HepG2 (cell line): ENCODE results near the gene CTBP1. TPM values are rescaled to one million over a fixed set of nuclear protein-coding genes. Genes with fewer than 3 reads are reported as not detected.

Experiments
- HIVEP1 ChIP-seq: sonication (generic); formaldehyde crosslinking; IDR thresholded peaks from 2 replicates; pipeline ENCODE4 v1.4.0; 2020; ENCODE audit warnings: mild to moderate bottlenecking, missing genetic modification reagents
- SIX1 ChIP-seq: sonication (generic); formaldehyde crosslinking; IDR thresholded peaks from 2 replicates; pipeline ENCODE4 v1.4.0; 2020; ENCODE audit warnings: missing genetic modification reagents, borderline replicate concordance
- SRF ChIP-seq: IDR thresholded peaks from 2 replicates; pipeline ENCODE4 v1.6.1; 2011; ENCODE audit warnings: mild to moderate bottlenecking, low read depth, low read length, moderate library complexity
- TGIF2 ChIP-seq: IDR thresholded peaks from 2 replicates; pipeline ENCODE4 v1.6.1; 2016; ENCODE audit warnings: control low read depth, missing compliant biosample characterization
- ZHX2 ChIP-seq, 2 experiments: sonication (generic) in 1 of 2; formaldehyde crosslinking in 1 of 2; IDR thresholded peaks; 2 replicates each; pipeline versions ENCODE4 v1.6.1 to v1.9.0; 2014 to 2022; ENCODE audit warnings: antibody characterized with exemption in 1 of 2, borderline replicate concordance in 1 of 2, inconsistent platforms in 1 of 2, low read depth in 1 of 2, missing genetic modification reagents in 1 of 2
- ZNF576 ChIP-seq: sonication (generic); formaldehyde crosslinking; IDR thresholded peaks from 2 replicates; pipeline ENCODE4 v1.4.0; 2020; ENCODE audit warnings: mild to moderate bottlenecking, missing genetic modification reagents
- polyA plus RNA-seq, 8 experiments: library from polyadenylated mRNA; depleted of rRNA in 3 of 8; stranded (reverse) in 7 of 8; unstranded in 1 of 8; fragments of >200 nt; fragmentation: Illumina TruSeq in 4 of 8; extraction: Trizol in 4 of 8; gene quantifications; 2 replicates each; pipeline versions ENCODE4 v1.2.1 to v1.2.3, GENCODE V29; 2011 to 2016; ENCODE audit warnings: low read depth in 4 of 8, missing spikeins in 1 of 8, mixed read lengths in 1 of 8; ENCODE audit not compliant: insufficient read depth in 1 of 8
- total RNA-seq, 5 experiments: library from RNA; depleted of rRNA; stranded (reverse); fragments of >200 nt; fragmentation: Illumina TruSeq; extraction: Trizol; gene quantifications; 2 replicates each; pipeline ENCODE4 v1.2.3, GENCODE V29; 2016; ENCODE audit warnings: low read depth in 1 of 5
- TF ChIP-seq, protein P1 (sequence below): IDR thresholded peaks from 2 replicates; pipeline ENCODE4 v1.6.1; 2016; ENCODE audit warnings: low read depth

The CTBP1 gene
- total and polyA plus RNA-seq, 2 of the 13 experiments (the other 11 are each of a cell fraction or from before 2014, with no cell fraction given), result 78.5 to 112 TPM

DNA sequence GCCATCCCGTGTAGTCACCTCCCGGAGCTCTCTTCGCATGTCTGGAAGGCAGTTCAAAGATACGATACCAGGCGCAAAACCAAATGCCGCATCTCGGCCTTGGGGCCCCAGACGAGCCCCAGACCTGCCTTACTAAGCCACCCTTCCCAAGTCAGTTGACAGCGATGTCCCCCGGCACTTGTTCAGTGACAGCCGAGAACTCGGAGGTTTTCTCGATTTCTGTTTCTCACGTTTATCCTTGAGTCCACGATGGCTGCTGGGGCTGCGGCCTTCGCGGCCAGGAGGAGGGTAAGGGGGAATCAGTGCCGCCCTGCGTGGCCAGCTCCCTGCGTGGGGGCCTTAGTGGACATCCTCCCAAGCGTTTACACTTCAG lies 48.1 kb upstream of the CTBP1 start (continued):
- TF ChIP-seq ZHX2 (IDR thresholded peaks at IDR 0.05; ENCODE audit: low read depth) (no peak), ZHX2 (CRISPR knock-in tag; IDR thresholded peaks at IDR 0.05; ENCODE audit: borderline replicate concordance) (no peak), TGIF2 (CRISPR knock-in tag) (no peak), SRF (no peak), SIX1 (CRISPR knock-in tag) (no peak), ZNF576 (CRISPR knock-in tag) (no peak), HIVEP1 (CRISPR knock-in tag) (no peak)
- TF ChIP-seq, protein P1, sequence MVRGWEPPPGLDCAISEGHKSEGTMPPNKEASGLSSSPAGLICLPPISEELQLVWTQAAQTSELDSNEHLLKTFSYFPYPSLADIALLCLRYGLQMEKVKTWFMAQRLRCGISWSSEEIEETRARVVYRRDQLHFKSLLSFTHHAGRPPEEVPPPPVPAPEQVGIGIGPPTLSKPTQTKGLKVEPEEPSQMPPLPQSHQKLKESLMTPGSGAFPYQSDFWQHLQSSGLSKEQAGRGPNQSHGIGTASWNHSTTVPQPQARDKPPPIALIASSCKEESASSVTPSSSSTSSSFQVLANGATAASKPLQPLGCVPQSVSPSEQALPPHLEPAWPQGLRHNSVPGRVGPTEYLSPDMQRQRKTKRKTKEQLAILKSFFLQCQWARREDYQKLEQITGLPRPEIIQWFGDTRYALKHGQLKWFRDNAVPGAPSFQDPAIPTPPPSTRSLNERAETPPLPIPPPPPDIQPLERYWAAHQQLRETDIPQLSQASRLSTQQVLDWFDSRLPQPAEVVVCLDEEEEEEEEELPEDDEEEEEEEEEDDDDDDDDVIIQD (CRISPR knock-in tag), result no peak
- TF ChIP-seq, all 625 proteins: peak for 0
